Nephron progenitor cell (in vitro differentiated cells): Measurements from ENCODE around the gene EFTUD2.

Experiments used
- DNase-seq: peaks from one replicate; pipeline ENCODE4 v3.0.0; 2021
- H3K27ac Mint-ChIP-seq: 2 replicates; pipeline ENCODE4 v1.8.0; 2021; ENCODE audit warnings: mild to moderate bottlenecking, moderate library complexity, mixed read lengths
- H3K27me3 Mint-ChIP-seq: 2 replicates; pipeline ENCODE4 v1.8.0; 2021; ENCODE audit warnings: mild to moderate bottlenecking, low read depth, mixed read lengths; ENCODE audit not compliant: poor library complexity
- H3K36me3 Mint-ChIP-seq: 2 replicates; pipeline ENCODE4 v1.8.0; 2021; ENCODE audit warnings: low read depth, mixed read lengths
- H3K4me1 Mint-ChIP-seq: 2 replicates; pipeline ENCODE4 v1.8.0; 2021; ENCODE audit warnings: mixed read lengths
- H3K4me3 Mint-ChIP-seq: 2 replicates; pipeline ENCODE4 v1.8.0; 2021; ENCODE audit warnings: mild to moderate bottlenecking, moderate library complexity, mixed read lengths
- H3K9me3 Mint-ChIP-seq: 2 replicates; pipeline ENCODE4 v1.8.0; 2021; ENCODE audit warnings: mild to moderate bottlenecking, moderate library complexity, mixed read lengths
- CTCF ChIP-seq: fragments of 200-600 bp; sonication (generic); IDR thresholded peaks from 2 replicates; pipeline ENCODE4 v1.5.0; 2021; ENCODE audit warnings: antibody characterized with exemption

Gene EFTUD2

GRCh38 chr17:44914698-44915271, 15.5 kb upstream of the EFTUD2 start:
- no peaks in the 10 kb centered on the region for H3K36me3 Mint-ChIP-seq
- no peak overlapping the region for H3K27ac Mint-ChIP-seq
- DNase-seq: no peak
- no peak overlapping the region for H3K4me3 Mint-ChIP-seq
- no peak for TF ChIP-seq CTCF
- H3K27me3 Mint-ChIP-seq: peaks cover 52% of the 10 kb centered on the region
- H3K4me1 Mint-ChIP-seq: peaks cover 24% of the 10 kb centered on the region
- H3K9me3 Mint-ChIP-seq: no peaks in the 10 kb centered on the region

GRCh38 chr17:44914148-44914547, 14.9 kb upstream of the EFTUD2 start:
- Mint-ChIP-seq H3K27ac (no peak overlapping the region), H3K4me3 (no peak overlapping the region), H3K4me1 (peaks cover 23% of the 10 kb centered on the region), H3K27me3 (peaks cover 51% of the 10 kb centered on the region), H3K36me3 (no peaks in the 10 kb centered on the region), H3K9me3 (no peaks in the 10 kb centered on the region)
- TF ChIP-seq CTCF: no peak
- DNase-seq: no peak

- Mint-ChIP-seq H3K36me3 (no peaks in the 10 kb centered on the region), H3K4me1 (peaks cover 23% of the 10 kb centered on the region), H3K4me3 (no peak overlapping the region), H3K27me3 (peaks cover 52% of the 10 kb centered on the region), H3K9me3 (no peaks in the 10 kb centered on the region), H3K27ac (no peak overlapping the region)
- TF ChIP-seq CTCF: no peak
- DNase-seq: no peak
Measured at GRCh38 chr17:44913676-44914075, 14.4 kb upstream of the EFTUD2 start.

- Mint-ChIP-seq H3K36me3 (no peaks in the 10 kb centered on the region), H3K27me3 (peaks cover 47% of the 10 kb centered on the region), H3K4me1 (peaks cover 23% of the 10 kb centered on the region), H3K9me3 (no peaks in the 10 kb centered on the region), H3K27ac (no peak overlapping the region), H3K4me3 (peak overlapping the region; percentile 38)
- no peak for TF ChIP-seq CTCF
- no peak for DNase-seq
Measured at GRCh38 chr17:44912763-44913544, 13.7 kb upstream of the EFTUD2 start.

GRCh38 chr17:44911133-44912001, 12.1 kb upstream of the EFTUD2 start:
- Mint-ChIP-seq H3K4me3 (peak overlapping the region; percentile 44), H3K27ac (no peak overlapping the region), H3K9me3 (no peaks in the 10 kb centered on the region), H3K4me1 (peaks cover 23% of the 10 kb centered on the region), H3K36me3 (no peaks in the 10 kb centered on the region), H3K27me3 (peaks cover 47% of the 10 kb centered on the region)
- peak; percentile 56 for TF ChIP-seq CTCF
- DNase-seq: peak; percentile 70
